D721Med (cell line): ENCODE measurements around the gene MIXL1.
"Not testable (repeated sequence)": the region's sequence is repeated elsewhere in the genome, so short reads cannot be mapped to it uniquely, and the experiment has no call there.

Source experiments
- DNase-seq: peaks from one replicate; pipeline ENCODE4 v3.0.0; 2011; ENCODE audit warnings: low spot score; ENCODE audit not compliant: insufficient read length
- FAIRE-seq: peaks from 2 replicates; lab custom pipeline; 2011; peaks lifted over from hg19 to GRCh38; lab: Jason Lieb, UNC
- TF ChIP-seq, protein P1 (sequence below): IDR thresholded peaks from 2 replicates; pipeline ENCODE4 v1.5.1; 2012; ENCODE audit warnings: mild to moderate bottlenecking, control low read depth; ENCODE audit not compliant: insufficient read depth; ENCODE audit errors: missing control alignments

MIXL1 gene

DNA sequence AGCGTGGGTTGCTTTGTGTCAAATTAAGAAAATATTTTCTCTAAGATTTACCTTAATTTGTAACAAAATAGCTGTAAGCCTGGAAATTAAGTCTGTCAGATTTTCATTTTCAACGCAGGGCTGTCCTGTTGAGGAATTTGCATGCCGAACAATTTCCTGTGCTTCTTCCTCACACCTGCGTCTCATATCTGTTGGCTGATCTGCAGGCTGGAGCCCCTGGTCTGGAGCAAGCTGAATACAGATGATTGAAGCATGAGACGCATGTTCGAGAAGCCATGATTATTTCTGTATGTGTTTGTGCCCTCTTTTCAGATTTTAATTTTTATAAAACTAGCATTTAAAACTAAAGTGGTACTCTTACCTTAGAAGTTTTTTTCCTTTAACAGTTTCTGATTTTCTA is 9.8 kb downstream of the MIXL1 start:
- DNase-seq (no peak), FAIRE-seq (no peak)
- TF ChIP-seq, protein P1, sequence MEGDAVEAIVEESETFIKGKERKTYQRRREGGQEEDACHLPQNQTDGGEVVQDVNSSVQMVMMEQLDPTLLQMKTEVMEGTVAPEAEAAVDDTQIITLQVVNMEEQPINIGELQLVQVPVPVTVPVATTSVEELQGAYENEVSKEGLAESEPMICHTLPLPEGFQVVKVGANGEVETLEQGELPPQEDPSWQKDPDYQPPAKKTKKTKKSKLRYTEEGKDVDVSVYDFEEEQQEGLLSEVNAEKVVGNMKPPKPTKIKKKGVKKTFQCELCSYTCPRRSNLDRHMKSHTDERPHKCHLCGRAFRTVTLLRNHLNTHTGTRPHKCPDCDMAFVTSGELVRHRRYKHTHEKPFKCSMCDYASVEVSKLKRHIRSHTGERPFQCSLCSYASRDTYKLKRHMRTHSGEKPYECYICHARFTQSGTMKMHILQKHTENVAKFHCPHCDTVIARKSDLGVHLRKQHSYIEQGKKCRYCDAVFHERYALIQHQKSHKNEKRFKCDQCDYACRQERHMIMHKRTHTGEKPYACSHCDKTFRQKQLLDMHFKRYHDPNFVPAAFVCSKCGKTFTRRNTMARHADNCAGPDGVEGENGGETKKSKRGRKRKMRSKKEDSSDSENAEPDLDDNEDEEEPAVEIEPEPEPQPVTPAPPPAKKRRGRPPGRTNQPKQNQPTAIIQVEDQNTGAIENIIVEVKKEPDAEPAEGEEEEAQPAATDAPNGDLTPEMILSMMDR = no peak

DNA sequence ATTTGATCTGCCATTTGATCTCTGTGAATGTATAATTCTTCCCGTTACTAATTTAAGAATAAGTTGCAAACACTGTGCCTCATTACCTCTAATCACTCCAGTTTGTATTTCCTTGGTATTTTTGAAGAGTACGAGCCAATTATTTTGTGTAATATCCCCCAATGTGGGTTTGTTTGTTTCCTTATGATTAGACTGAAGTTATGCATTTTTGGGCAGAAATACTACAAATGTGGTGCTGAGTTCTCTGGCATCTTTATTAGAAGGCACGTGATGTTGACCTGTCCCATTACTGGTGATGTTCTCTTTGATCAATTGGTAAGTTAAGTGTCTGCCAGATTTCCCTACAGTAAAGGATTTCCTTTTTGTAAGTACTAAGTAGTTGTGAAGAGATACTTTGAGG is 10.3 kb downstream of the MIXL1 start:
- peak; percentile 66 for FAIRE-seq
- DNase-seq = no peak

DNA sequence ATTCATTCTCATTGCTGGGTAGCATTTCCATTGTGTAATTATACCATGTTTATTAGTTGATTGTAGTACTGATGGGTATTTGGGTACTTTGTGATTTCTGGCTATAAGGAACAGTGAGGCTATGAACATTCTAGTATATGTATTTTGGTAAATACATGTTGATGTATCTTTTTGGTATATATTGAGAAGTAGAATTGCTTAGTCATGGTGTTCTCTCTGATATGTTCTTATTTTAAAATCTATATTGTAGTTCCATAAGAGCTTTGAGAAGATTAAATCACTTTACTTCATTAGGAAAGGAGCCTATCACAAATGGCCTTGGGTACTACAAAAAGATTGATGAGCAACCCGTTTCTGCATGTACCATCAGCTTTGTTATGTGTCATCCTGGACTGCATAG is 13.4 kb downstream of the MIXL1 start:
- TF ChIP-seq, protein P1 = no peak
- FAIRE-seq (peak; percentile 35), DNase-seq (no peak)

More for the DNA sequence above, 10.3 kb downstream of the MIXL1 start:
- TF ChIP-seq, protein P1 = no peak

DNA sequence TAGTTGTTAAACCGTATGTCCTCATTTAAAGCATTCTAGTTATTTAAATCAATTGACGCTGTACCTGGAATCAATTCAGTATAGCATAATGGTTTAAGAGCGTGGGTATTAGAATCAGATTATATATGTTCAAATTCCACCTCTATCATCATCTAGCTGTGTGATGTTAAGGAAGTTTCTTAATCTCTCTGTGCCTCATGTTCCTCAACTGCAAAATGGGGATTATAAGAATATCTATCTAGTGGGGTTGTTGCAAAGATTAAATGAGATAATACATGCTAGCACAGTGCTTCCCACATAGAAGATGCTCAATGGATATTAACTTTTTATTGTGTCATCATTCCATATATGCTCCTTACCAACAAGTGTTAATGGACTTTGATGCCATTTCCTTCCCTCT is 16.0 kb downstream of the MIXL1 start:
- FAIRE-seq = peak; percentile 53
- TF ChIP-seq, protein P1 = no peak

DNA sequence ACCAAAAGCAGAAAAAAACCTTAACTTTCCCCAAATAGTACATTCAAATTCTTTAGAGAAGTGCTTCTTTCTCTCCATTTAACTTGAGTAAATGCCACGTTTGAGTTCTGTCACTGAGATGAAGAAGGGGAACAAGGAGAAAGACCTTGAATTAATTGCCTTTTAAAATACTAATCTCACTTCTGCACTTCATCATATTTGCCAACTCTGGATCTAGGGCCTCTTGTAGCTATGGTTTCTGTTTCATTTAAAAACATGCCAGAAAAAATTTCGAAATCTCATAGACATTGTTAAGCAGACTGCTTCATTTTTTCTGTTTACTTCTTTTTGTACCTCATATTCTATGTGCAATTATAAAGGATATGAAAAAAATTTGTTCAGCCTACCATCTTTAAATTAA is 24.6 kb downstream of the MIXL1 start:
- DNase-seq (no peak), FAIRE-seq (peak; percentile 76)
- TF ChIP-seq, protein P1 = no peak

More for the DNA sequence above, 16.0 kb downstream of the MIXL1 start:
- no peak for DNase-seq

DNA sequence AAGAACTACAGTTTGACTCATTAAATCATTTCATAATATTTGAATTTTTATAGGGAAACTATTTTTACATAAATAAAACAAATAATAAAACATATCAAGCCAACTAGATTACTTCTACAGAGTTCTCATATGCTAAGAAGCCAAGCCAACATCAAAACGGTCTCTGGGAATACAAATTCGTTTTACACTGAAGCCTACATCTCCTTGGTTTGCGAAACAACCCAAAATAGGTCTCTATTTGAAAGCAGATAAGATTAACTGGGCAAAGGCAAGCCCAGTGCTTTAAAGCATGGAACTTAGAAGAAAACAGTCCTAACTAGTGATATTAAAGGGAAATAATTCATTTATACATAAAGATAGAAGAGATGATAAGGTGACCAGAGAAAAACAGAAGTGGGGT is 25.3 kb downstream of the MIXL1 start:
- FAIRE-seq (peak; percentile 68), DNase-seq (no peak)
- TF ChIP-seq, protein P1 = no peak

DNA sequence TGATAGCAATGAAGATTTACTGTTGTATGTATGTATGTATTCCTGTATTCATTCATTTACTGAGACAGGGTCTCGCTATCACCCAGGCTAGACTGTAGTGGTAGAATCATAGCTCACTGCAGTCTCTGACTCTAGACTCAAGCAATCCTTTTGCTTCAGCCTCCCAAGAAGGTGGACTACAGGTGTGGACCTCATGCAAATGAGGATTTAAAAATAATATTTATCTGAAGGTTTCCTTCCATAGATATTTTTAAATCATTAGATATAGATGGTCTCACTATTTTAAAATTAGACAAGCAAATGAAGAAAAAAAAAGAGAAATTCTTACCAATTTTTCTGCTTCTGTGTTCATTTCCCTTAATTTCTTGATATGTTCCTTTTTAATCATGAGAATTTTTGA is 27.0 kb downstream of the MIXL1 start:
- FAIRE-seq (no peak), DNase-seq (no peak)
- TF ChIP-seq, protein P1 = no peak

DNA sequence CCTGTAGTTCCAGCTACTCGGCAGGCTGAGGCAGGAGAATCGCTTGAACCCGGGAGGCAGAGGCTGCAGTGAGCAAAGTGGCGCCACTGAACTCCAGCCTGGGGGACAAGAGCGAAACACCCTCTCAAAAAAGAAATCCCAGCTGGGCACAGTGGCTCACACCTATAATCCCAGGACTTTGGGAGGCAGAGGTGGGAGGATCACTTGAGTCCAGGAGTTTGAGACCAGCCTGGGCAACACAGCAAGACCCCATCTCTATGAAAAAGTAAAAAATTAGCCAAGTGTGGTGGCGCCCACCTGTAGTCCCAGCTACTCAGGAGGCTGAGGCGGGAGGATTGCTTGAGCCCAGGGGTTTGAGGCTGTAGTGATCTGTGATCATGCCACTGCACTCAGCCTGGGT is 29.4 kb downstream of the MIXL1 start:
- not testable (repeated sequence) for FAIRE-seq

More for the DNA sequence above, 29.4 kb downstream of the MIXL1 start:
- DNase-seq = not testable (repeated sequence)
